PC-9 (cell line): Measurements from ENCODE around the gene ANKRD13B. TPM values are rescaled to one million over a fixed set of nuclear protein-coding genes. Genes with fewer than 3 reads are reported as not detected.
"Not testable (repeated sequence)": the region's sequence is repeated elsewhere in the genome, so short reads cannot be mapped to it uniquely, and the experiment has no call there.

Source experiments
- BruUV-seq: library from RNA; stranded (reverse); fragments of 400-500 nt; replicated peaks from 2 replicates; lab custom pipeline; 2021; lab: Mats Ljungman, UMichigan
- CTCF ChIA-PET: fragments of 300-600 bp; sonication (Branson Sonifier 250); formaldehyde crosslinking; loops from one replicate; lab custom pipeline; 2022; ENCODE audit warnings: antibody characterized with exemption; lab: Charles Lee
- POLR2A ChIA-PET: fragments of 300-600 bp; sonication (Branson Sonifier 250); formaldehyde crosslinking; loops from one replicate; lab custom pipeline; 2022; ENCODE audit warnings: antibody characterized with exemption; ENCODE audit not compliant: unreplicated experiment; lab: Charles Lee
- DNase-seq, 2 experiments: peaks; one replicate each; pipeline versions ENCODE4 v3.0.0 to v3.0.0-alpha.2; 2015 to 2022; ENCODE audit warnings: mixed read lengths in 1 of 2
- H2AFZ ChIP-seq: fragments of 200-600 bp; sonication (generic); 2 replicates; pipeline ENCODE4 v1.8.1; 2017; ENCODE audit warnings: antibody characterized with exemption
- H3F3A ChIP-seq: fragments of 200-600 bp; sonication (generic); 2 replicates; pipeline ENCODE4 v1.8.1; 2017; ENCODE audit warnings: antibody characterized with exemption, mild to moderate bottlenecking, low read depth; ENCODE audit not compliant: insufficient read depth
- H3K27ac ChIP-seq: fragments of 200-600 bp; sonication (generic); 2 replicates; pipeline ENCODE4 v1.6.1; 2016; ENCODE audit warnings: mixed run types
- H3K27me3 ChIP-seq: fragments of 200-600 bp; sonication (generic); 2 replicates; pipeline ENCODE4 v1.6.1; 2016; ENCODE audit warnings: low read depth, mixed run types; ENCODE audit not compliant: insufficient read depth
- H3K36me3 ChIP-seq: fragments of 200-600 bp; sonication (generic); 2 replicates; pipeline ENCODE4 v1.6.1; 2016; ENCODE audit warnings: low read depth, mixed run types
- H3K4me1 ChIP-seq: fragments of 200-600 bp; sonication (generic); replicated peaks from 2 replicates; pipeline ENCODE4 v1.6.1; 2016; ENCODE audit warnings: mixed run types; ENCODE audit not compliant: insufficient read depth
- H3K4me2 ChIP-seq: fragments of 200-600 bp; sonication (generic); 2 replicates; pipeline ENCODE4 v1.6.1; 2017; ENCODE audit warnings: mixed run types
- H3K4me3 ChIP-seq: fragments of 200-600 bp; sonication (generic); 2 replicates; pipeline ENCODE4 v1.6.1; 2016; ENCODE audit warnings: mixed run types
- H3K79me2 ChIP-seq: fragments of 200-600 bp; sonication (generic); 2 replicates; pipeline ENCODE4 v1.6.1; 2017; ENCODE audit warnings: low read depth, mixed run types
- H3K9me2 ChIP-seq: fragments of 200-600 bp; sonication (generic); 2 replicates; pipeline ENCODE4 v1.8.1; 2017; ENCODE audit warnings: mild to moderate bottlenecking; ENCODE audit not compliant: insufficient read depth
- H3K9me3 ChIP-seq: fragments of 200-600 bp; sonication (generic); 2 replicates; pipeline ENCODE4 v1.8.1; 2016; ENCODE audit warnings: low read depth; ENCODE audit not compliant: insufficient read depth
- H4K20me1 ChIP-seq: fragments of 200-600 bp; sonication (generic); 2 replicates; pipeline ENCODE4 v1.8.1; 2017; ENCODE audit not compliant: insufficient read depth
- CTCF ChIP-seq: fragments of 200-600 bp; sonication (generic); conservative IDR thresholded peaks from 2 replicates; pipeline ENCODE4 v1.6.1; 2017; ENCODE audit warnings: mixed run types, antibody characterized with exemption, mild to moderate bottlenecking, moderate library complexity
- EZH2 ChIP-seq: fragments of 200-600 bp; sonication (generic); IDR thresholded peaks from 2 replicates; pipeline ENCODE4 v1.8.0; 2017; ENCODE audit warnings: antibody characterized with exemption, low read depth
- intact Hi-C: fragments of 100-400 bp; cut with micrococcal nuclease; formaldehyde crosslinking; loops from one replicate; pipeline ENCODE4 v1.10.0; 2022; ENCODE audit not compliant: unreplicated experiment
- total RNA-seq: library from RNA; stranded (reverse); gene quantifications from 2 replicates; pipeline ENCODE4 v1.2.3, GENCODE V29; 2021

The ANKRD13B gene
- total RNA-seq, 1 experiment from 2014 or later = 28.4 TPM

- POLR2A ChIA-PET = interaction anchor here (0.6 kb wide), 1 partner anchor 263 kb away, joined by 3 read pairs; the partner anchor contains the start of gene NUFIP2
- Histone ChIP-seq H3F3A (peaks cover 22% of the 10 kb centered on the region; the same call in 1 of the 2 replicates), H3K79me2 (no peaks in the 10 kb centered on the region), H3K27me3 (no peaks in the 10 kb centered on the region), H2AFZ (no peak overlapping the region), H3K4me3 (no peak overlapping the region), H3K4me1 (peaks cover 14% of the 10 kb centered on the region), H3K9me2 (no peaks in the 10 kb centered on the region), H3K27ac (no peak overlapping the region), H3K4me2 (no peak overlapping the region), H4K20me1 (0 out of 2 replicates have a peak, but pooled peaks cover 4% of the 10 kb centered on the region), H3K9me3 (no peaks in the 10 kb centered on the region), H3K36me3 (no peaks in the 10 kb centered on the region)
- TF ChIP-seq CTCF (no peak), EZH2 (no peak)
- peak in 1 of 2 experiments; percentile 52 for DNase-seq
- no TSS peak for BruUV-seq
- intact Hi-C loops = no loop called here
- CTCF ChIA-PET = no interaction called here
Measured at GRCh38 chr17:29557085-29557738, 35.7 kb upstream of the ANKRD13B start.

- no TSS peak for BruUV-seq
- peaks cover 14% of the 10 kb centered on the region for H3K4me1 ChIP-seq
- H3K27ac ChIP-seq = no peak overlapping the region
- no peak overlapping the region for H2AFZ ChIP-seq
- no peak for DNase-seq
- ChIA-PET CTCF (no interaction called here), POLR2A (interaction anchor here (0.6 kb wide), 1 partner anchor 263 kb away, joined by 3 read pairs; the partner anchor contains the start of gene NUFIP2)
- H3K36me3 ChIP-seq = no peaks in the 10 kb centered on the region; the same call in 1 of the 2 replicates
- no peak overlapping the region for H3K4me3 ChIP-seq
- no peaks in the 10 kb centered on the region for H3K9me3 ChIP-seq
- intact Hi-C loops = no loop called here
- H3K4me2 ChIP-seq = no peak overlapping the region
- no peaks in the 10 kb centered on the region for H3K27me3 ChIP-seq
- H3F3A ChIP-seq = peaks cover 22% of the 10 kb centered on the region; the same call in 1 of the 2 replicates
- 0 out of 2 replicates have a peak, but pooled peaks cover 4% of the 10 kb centered on the region for H4K20me1 ChIP-seq
- TF ChIP-seq CTCF (no peak), EZH2 (no peak)
- H3K79me2 ChIP-seq = no peaks in the 10 kb centered on the region
- no peaks in the 10 kb centered on the region for H3K9me2 ChIP-seq
Measured at GRCh38 chr17:29557739-29558116, 35.2 kb upstream of the ANKRD13B start.

- BruUV-seq, H3K27ac ChIP-seq, H3K36me3 ChIP-seq, H3K79me2 ChIP-seq, DNase-seq, H4K20me1 ChIP-seq, H3K9me2 ChIP-seq, H3K27me3 ChIP-seq, intact Hi-C loops, H3K9me3 ChIP-seq, CTCF ChIA-PET, H3K4me3 ChIP-seq, H2AFZ ChIP-seq, H3K4me2 ChIP-seq: not testable (repeated sequence)
- POLR2A ChIA-PET = interaction anchor here (0.6 kb wide), 1 partner anchor 264 kb away, joined by 3 read pairs; the partner anchor contains the start of gene NUFIP2
- Histone ChIP-seq H3K4me1 (peaks cover 14% of the 10 kb centered on the region), H3F3A (peaks cover 22% of the 10 kb centered on the region; the same call in 1 of the 2 replicates)
Measured at GRCh38 chr17:29558139-29558538, 34.8 kb upstream of the ANKRD13B start.
